ENCODE results near the gene SETD6. TPM values are rescaled to one million over a fixed set of nuclear protein-coding genes. Genes with fewer than 3 reads are reported as not detected.

SETD6 gene
- total and polyA plus RNA-seq, 7 donors: 3.6 to 23.5 (median 15.5) TPM

GRCh38 chr16:58515871-58516767 lies 802 bp downstream of the SETD6 start:
- peak; percentile 63 for DNase-seq
- Histone ChIP-seq H3K27me3 (no peaks in the 10 kb centered on the region), H3K4me1 (peaks cover 0 to 28% (median 19%) of the 10 kb centered on the region in 4 donors), H3K9me3 (no peaks in the 10 kb centered on the region), H3K27ac (peak overlapping the region; percentile 78 to 88 (median 82)), H3K4me3 (peak overlapping the region; percentile 84 to 92 (median 86)), H3K36me3 (peaks cover 14 to 37% (median 29%) of the 10 kb centered on the region in 4 donors)
- intact Hi-C loops (cut with DNase I): loop anchor here (10.0 kb wide), 3 partner anchors 109 to 781 kb away; partner anchors contain the start of genes CNOT1, GOT2 and KATNB1
- 7 to 14% methylated on average over 66 of the region's 66 CpGs for WGBS, 2 donors
- no peak for TF ChIP-seq POLR2A (IDR thresholded peaks at IDR 0.05)
- no peak for TF ChIP-seq EP300 (IDR thresholded peaks at IDR 0.05)
- no peak for TF ChIP-seq POLR2AphosphoS5 (IDR thresholded peaks at IDR 0.05)
- TF ChIP-seq, protein P1, sequence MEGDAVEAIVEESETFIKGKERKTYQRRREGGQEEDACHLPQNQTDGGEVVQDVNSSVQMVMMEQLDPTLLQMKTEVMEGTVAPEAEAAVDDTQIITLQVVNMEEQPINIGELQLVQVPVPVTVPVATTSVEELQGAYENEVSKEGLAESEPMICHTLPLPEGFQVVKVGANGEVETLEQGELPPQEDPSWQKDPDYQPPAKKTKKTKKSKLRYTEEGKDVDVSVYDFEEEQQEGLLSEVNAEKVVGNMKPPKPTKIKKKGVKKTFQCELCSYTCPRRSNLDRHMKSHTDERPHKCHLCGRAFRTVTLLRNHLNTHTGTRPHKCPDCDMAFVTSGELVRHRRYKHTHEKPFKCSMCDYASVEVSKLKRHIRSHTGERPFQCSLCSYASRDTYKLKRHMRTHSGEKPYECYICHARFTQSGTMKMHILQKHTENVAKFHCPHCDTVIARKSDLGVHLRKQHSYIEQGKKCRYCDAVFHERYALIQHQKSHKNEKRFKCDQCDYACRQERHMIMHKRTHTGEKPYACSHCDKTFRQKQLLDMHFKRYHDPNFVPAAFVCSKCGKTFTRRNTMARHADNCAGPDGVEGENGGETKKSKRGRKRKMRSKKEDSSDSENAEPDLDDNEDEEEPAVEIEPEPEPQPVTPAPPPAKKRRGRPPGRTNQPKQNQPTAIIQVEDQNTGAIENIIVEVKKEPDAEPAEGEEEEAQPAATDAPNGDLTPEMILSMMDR (IDR thresholded peaks at IDR 0.05): no peak

GRCh38 chr16:58516768-58517107 lies 1.4 kb downstream of the SETD6 start:
- H3K36me3 ChIP-seq: peaks cover 16 to 43% (median 35%) of the 10 kb centered on the region in 4 donors
- H3K27me3 ChIP-seq: no peaks in the 10 kb centered on the region
- no peaks in the 10 kb centered on the region for H3K9me3 ChIP-seq
- H3K27ac ChIP-seq: peak overlapping the region in 1 of 4 donors; percentile 88
- peaks cover 0 to 27% (median 19%) of the 10 kb centered on the region in 4 donors for H3K4me1 ChIP-seq
- no peak overlapping the region for H3K4me3 ChIP-seq
- TF ChIP-seq, protein P1 (IDR thresholded peaks at IDR 0.05): no peak
- TF ChIP-seq POLR2A (IDR thresholded peaks at IDR 0.05) (no peak), POLR2AphosphoS5 (IDR thresholded peaks at IDR 0.05) (no peak), EP300 (IDR thresholded peaks at IDR 0.05) (no peak)
- intact Hi-C loops (cut with DNase I): loop anchor here (10.0 kb wide), 3 partner anchors 108 to 782 kb away; partner anchors contain the start of genes CNOT1, GOT2 and KATNB1
- no peak for DNase-seq
- 80 to 89% methylated on average over 4 of the region's 4 CpGs for WGBS, 2 donors

- WGBS, 2 donors: 57 to 71% methylated on average over 8 of the region's 8 CpGs
- TF ChIP-seq POLR2AphosphoS5 (IDR thresholded peaks at IDR 0.05): no peak
- TF ChIP-seq EP300 (IDR thresholded peaks at IDR 0.05): no peak
- no peak for TF ChIP-seq POLR2A (IDR thresholded peaks at IDR 0.05)
- TF ChIP-seq, protein P1 (IDR thresholded peaks at IDR 0.05): no peak
- no peaks in the 10 kb centered on the region for H3K27me3 ChIP-seq
- intact Hi-C loops (cut with DNase I): loop anchor here (10.0 kb wide), 3 partner anchors 106 to 784 kb away; partner anchors contain the start of genes CNOT1, GOT2 and KATNB1
- H3K4me3 ChIP-seq: no peak overlapping the region
- H3K9me3 ChIP-seq: no peaks in the 10 kb centered on the region
- peaks cover 29 to 59% (median 47%) of the 10 kb centered on the region in 4 donors for H3K36me3 ChIP-seq
- DNase-seq: no peak
- H3K27ac ChIP-seq: no peak overlapping the region
- H3K4me1 ChIP-seq: peaks cover 0 to 22% (median 19%) of the 10 kb centered on the region in 4 donors
Observed at GRCh38 chr16:58518083-58518979, 3.0 kb downstream of the SETD6 start.

GRCh38 chr16:58518980-58519368 lies 3.7 kb downstream of the SETD6 start:
- H3K27me3 ChIP-seq: no peaks in the 10 kb centered on the region
- no peak for DNase-seq
- intact Hi-C loops (cut with DNase I): loop anchor here (10.0 kb wide), 3 partner anchors 106 to 784 kb away; partner anchors contain the start of genes CNOT1, GOT2 and KATNB1
- H3K4me1 ChIP-seq: peaks cover 0 to 22% (median 19%) of the 10 kb centered on the region in 4 donors
- H3K36me3 ChIP-seq: peaks cover 35 to 66% (median 54%) of the 10 kb centered on the region in 4 donors
- no peak overlapping the region for H3K27ac ChIP-seq
- H3K4me3 ChIP-seq: no peak overlapping the region
- 84 to 85% methylated on average over 1 of the region's 1 CpG for WGBS, 2 donors
- H3K9me3 ChIP-seq: no peaks in the 10 kb centered on the region
- TF ChIP-seq POLR2A (IDR thresholded peaks at IDR 0.05): no peak
- TF ChIP-seq EP300 (IDR thresholded peaks at IDR 0.05): no peak
- TF ChIP-seq, protein P1 (IDR thresholded peaks at IDR 0.05): no peak
- no peak for TF ChIP-seq POLR2AphosphoS5 (IDR thresholded peaks at IDR 0.05)
